Tibial nerve (tissue), 4 donors: Measurements from ENCODE around the gene SMARCA2.

Source experiments
- CTCF ChIP-seq, 5 experiments: fragments of 200-600 bp in 3 of 5; fragments of 450-650 bp in 2 of 5; sonication (generic) in 3 of 5; IDR thresholded peaks; one replicate each; pipeline ENCODE4 v1.5.1; 2016 to 2019; ENCODE audit warnings: antibody characterized with exemption in 5 of 5, mild to moderate bottlenecking in 3 of 5, moderate library complexity in 2 of 5
- EP300 ChIP-seq, 2 donors: sonication (generic); formaldehyde crosslinking; IDR thresholded peaks; one replicate each; pipeline ENCODE4 v1.6.1; 2017; ENCODE audit warnings: antibody characterized with exemption in 2 of 2, mild to moderate bottlenecking in 1 of 2
- POLR2A ChIP-seq, 2 donors: fragments of 450-650 bp; IDR thresholded peaks; one replicate each; pipeline ENCODE4 v1.6.1; 2017; ENCODE audit warnings: antibody characterized with exemption in 2 of 2, mild to moderate bottlenecking in 2 of 2, moderate library complexity in 2 of 2

GRCh38 chr9:2157277-2158110, 142.3 kb downstream of the SMARCA2 start:
- TF ChIP-seq CTCF (IDR thresholded peaks at IDR 0.05) (no peak), POLR2A (IDR thresholded peaks at IDR 0.05) (no peak), EP300 (IDR thresholded peaks at IDR 0.05) (no peak)
